Lower leg skin (tissue), 4 donors: ENCODE results near the gene EMP2. TPM values are rescaled to one million over a fixed set of nuclear protein-coding genes. Genes with fewer than 3 reads are reported as not detected.
"Not testable (repeated sequence)": the region's sequence is repeated elsewhere in the genome, so short reads cannot be mapped to it uniquely, and the experiment has no call there.

Experiments used
- DNase-seq, 2 donors: peaks; one replicate each; pipeline ENCODE4 v3.0.0-alpha.2; 2019; ENCODE audit warnings: low spot score in 2 of 2
- H3K4me3 ChIP-seq: fragments of 200-600 bp; sonication (generic); 2 replicates; pipeline ENCODE4 v1.5.1; 2017; ENCODE audit warnings: mild to moderate bottlenecking, low read depth; ENCODE audit not compliant: poor library complexity, severe bottlenecking
- CTCF ChIP-seq, 3 donors: fragments of 450-650 bp; IDR thresholded peaks; one replicate each; pipeline ENCODE4 v1.5.1; 2016; ENCODE audit warnings: antibody characterized with exemption in 3 of 3, mild to moderate bottlenecking in 3 of 3, moderate library complexity in 2 of 3
- POLR2A ChIP-seq, 2 donors: fragments of 450-650 bp; IDR thresholded peaks; one replicate each; pipeline ENCODE4 v1.6.1; 2016 to 2017; ENCODE audit warnings: antibody characterized with exemption in 2 of 2, mild to moderate bottlenecking in 1 of 2, moderate library complexity in 1 of 2
- WGBS, 2 donors: methylation state at CpG; one replicate each; pipeline ENCODE4 v1.1.5; 2018; 5-methylcytosine and 5-hydroxymethylcytosine counted together
- intact Hi-C: fragments of 100-400 bp; cut with DNase I; formaldehyde crosslinking; loops from one replicate; pipeline ENCODE4 v1.15.0; 2023; ENCODE audit warnings: low total_unique reads
- total RNA-seq, 4 donors: library from RNA; depleted of rRNA; stranded (reverse); fragments of >200 nt; gene quantifications; one replicate each; pipeline ENCODE4 v1.1.0, GENCODE V29; 2016

The EMP2 gene
- total RNA-seq, 4 donors from 2014 or later: 74.1 to 167 (median 104) TPM

GRCh38 chr16:10538583-10538982, 41.8 kb downstream of the EMP2 start:
- no peak overlapping the region for H3K4me3 ChIP-seq
- no peak for DNase-seq
- TF ChIP-seq CTCF (IDR thresholded peaks at IDR 0.05) (no peak), POLR2A (IDR thresholded peaks at IDR 0.05) (no peak)
- 88% methylated on average over 2 of the region's 2 CpGs for WGBS, 2 donors
- intact Hi-C loops: no loop called here

DNA sequence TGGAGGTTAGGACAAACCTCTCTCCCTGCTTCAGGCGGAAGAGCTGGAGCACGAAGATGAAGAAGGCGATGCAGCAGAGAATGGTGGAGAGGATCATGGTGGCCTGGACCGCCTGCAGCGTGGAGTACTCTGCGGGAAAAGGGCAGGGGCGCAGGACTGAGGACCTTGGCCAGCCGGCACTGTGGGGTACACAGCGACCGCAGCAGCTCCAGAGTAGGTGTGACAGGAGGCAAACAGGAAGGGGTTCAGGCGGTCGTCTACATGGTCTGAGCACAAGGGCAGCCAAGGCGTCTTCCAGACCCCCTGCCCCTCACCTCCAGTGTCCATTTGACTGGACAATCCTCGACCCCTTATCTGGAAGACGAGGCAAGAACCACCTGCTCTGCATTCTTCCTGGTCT, 42.5 kb downstream of the EMP2 start:
- DNase-seq: no peak
- H3K4me3 ChIP-seq: no peak overlapping the region
- no peak for TF ChIP-seq CTCF (IDR thresholded peaks at IDR 0.05)
- TF ChIP-seq POLR2A (IDR thresholded peaks at IDR 0.05): no peak
- WGBS, 2 donors: 96% methylated on average over 15 of the region's 15 CpGs
- intact Hi-C loops: no loop called here

- WGBS, 2 donors: 60 to 64% methylated on average over 5 of the region's 5 CpGs
Measured at GRCh38 chr16:10536814-10537389, 43.5 kb downstream of the EMP2 start.

DNA sequence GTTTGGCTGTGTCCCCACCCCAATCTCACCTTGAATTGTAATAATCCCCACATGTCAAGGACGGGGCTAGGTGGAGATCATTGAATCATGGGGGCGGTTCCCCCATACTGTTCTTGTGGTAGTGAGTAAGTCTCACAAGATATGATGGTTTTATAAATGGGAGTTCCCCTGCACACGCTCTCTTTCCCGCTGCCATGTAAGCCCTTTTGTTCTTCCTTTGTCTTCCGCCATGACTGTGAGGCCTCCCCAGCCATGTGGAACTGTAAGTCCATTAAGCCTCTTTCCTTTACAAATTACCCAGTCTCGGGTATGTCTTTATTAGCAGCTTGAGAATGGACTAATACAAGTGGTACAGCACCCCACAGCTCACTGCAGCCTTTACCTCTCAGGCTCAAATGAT, 44.1 kb downstream of the EMP2 start:
- H3K4me3 ChIP-seq, DNase-seq, intact Hi-C loops: not testable (repeated sequence)
- WGBS, 2 donors: 91% methylated on average over 6 of the region's 6 CpGs

More at GRCh38 chr16:10536814-10537389, 43.5 kb downstream of the EMP2 start:
- no peak for DNase-seq
- TF ChIP-seq POLR2A (IDR thresholded peaks at IDR 0.05) (no peak), CTCF (IDR thresholded peaks at IDR 0.05) (no peak)
- intact Hi-C loops: no loop called here
- no peak overlapping the region for H3K4me3 ChIP-seq

DNA sequence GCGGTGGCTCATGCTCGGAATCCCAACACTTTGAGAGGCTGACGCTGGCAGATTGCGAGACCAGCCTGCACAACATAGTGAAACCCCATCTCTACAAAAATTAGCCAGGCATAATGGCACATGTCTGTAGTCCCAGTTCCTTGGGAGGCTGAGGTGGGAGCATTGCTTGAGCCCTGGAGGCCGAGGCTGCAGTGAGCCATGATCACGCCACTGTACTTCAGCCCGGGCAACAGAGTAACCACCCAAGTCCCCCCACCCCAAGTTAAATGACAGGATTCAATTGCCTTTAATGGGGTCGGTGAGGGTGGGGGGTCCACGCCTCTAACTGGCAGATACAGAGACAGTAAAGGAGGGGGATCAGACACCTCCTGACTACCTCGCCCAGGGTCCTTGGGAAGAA, 44.9 kb downstream of the EMP2 start:
- TF ChIP-seq CTCF (IDR thresholded peaks at IDR 0.05) (no peak), POLR2A (IDR thresholded peaks at IDR 0.05) (no peak)
- intact Hi-C loops: no loop called here
- WGBS, 2 donors: 87 to 94% methylated on average over 10 of the region's 10 CpGs

GRCh38 chr16:10534748-10535147, 45.6 kb downstream of the EMP2 start:
- TF ChIP-seq POLR2A (IDR thresholded peaks at IDR 0.05): no peak
- no peak for TF ChIP-seq CTCF (IDR thresholded peaks at IDR 0.05)
- H3K4me3 ChIP-seq: no peak overlapping the region
- no peak for DNase-seq
- WGBS, 2 donors: 89 to 95% methylated on average over 5 of the region's 5 CpGs
- intact Hi-C loops: no loop called here

More for the DNA sequence above, 44.9 kb downstream of the EMP2 start:
- DNase-seq: no peak
- no peak overlapping the region for H3K4me3 ChIP-seq

GRCh38 chr16:10533612-10534011, 46.8 kb downstream of the EMP2 start:
- intact Hi-C loops, DNase-seq, H3K4me3 ChIP-seq: not testable (repeated sequence)
- 89 to 94% methylated on average over 4 of the region's 4 CpGs for WGBS, 2 donors
